ENCODE results near the gene CAAP1.
"Not testable (repeated sequence)": the region's sequence is repeated elsewhere in the genome, so short reads cannot be mapped to it uniquely, and the experiment has no call there.

The CAAP1 gene, protein sequence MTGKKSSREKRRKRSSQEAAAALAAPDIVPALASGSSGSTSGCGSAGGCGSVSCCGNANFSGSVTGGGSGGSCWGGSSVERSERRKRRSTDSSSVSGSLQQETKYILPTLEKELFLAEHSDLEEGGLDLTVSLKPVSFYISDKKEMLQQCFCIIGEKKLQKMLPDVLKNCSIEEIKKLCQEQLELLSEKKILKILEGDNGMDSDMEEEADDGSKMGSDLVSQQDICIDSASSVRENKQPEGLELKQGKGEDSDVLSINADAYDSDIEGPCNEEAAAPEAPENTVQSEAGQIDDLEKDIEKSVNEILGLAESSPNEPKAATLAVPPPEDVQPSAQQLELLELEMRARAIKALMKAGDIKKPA

DNA sequence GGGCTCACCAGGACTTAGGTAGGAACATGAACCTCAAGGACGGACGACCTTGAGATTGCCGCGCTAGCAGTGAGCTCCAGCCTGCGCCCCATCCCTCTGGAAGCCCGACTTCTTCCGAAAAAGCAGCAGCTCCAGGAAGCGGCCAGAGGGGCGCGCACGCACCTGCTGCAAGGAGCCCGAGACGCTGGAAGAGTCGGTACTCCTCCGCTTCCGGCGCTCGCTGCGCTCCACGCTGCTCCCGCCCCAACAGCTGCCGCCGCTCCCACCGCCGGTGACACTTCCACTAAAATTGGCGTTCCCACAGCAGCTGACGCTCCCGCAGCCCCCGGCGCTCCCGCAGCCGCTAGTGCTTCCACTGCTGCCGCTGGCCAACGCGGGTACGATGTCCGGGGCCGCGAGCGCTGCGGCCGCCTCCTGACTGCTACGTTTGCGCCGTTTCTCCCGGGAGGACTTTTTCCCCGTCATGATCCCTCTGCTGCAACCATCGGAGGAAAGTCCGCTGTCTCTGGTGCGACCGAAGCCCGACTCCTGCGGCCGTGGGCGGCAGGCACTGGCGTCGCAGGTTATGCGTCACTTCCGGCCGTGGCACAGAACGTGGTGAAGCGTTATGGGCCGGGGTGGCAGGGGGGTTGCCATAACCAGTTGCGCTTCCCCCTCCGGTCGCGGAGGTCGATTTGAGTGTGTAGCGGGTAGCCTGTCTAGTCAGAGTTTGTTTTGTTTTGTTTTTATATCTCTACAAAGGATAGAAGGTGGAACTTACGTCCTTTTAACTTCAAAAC is at the start of gene CAAP1:
Gene CAAP1 (minus strand): TSS at position 552 of the 779 bp plus-strand sequence. CDS start 87 bp downstream, at position 465.
- DNase-seq, result peak; percentile 96 to 97

GRCh38 chr9:26940779-26941178 is 48.2 kb upstream of the CAAP1 start:
- DNase-seq, result no peak

DNA sequence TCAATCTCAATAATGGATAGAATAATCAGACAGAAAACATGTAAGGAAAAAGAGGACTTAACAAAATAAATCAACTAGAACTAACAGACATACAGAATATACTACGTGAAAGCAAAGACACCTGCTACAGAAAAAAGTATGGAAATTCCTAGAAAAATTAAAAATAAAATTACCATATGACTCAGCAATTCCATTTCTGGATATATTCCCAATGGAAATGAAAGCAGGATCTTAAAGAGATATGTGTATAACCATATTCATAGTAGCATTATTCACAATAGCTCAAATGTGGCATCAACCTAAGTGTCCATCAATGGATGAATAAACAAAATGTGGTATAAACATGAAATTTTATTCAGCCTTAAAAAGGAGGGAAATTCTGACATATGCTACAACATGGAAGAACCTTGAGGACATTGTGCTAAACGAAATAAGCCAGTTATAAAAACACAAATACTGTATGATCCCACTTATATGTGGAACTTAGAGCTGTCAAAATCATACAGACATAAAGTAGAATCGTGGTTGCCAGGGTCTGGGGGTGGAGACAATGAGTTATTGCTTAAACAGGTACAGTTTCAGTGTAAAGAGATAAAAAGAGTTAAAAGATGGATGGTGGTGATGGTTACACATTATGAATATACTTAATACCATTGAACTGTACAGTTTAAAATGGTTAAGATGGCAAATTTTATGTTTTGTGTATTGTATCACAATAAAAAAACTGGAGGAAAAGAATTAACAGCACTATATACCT is 47.5 kb upstream of the CAAP1 start:
- no peak for DNase-seq

DNA sequence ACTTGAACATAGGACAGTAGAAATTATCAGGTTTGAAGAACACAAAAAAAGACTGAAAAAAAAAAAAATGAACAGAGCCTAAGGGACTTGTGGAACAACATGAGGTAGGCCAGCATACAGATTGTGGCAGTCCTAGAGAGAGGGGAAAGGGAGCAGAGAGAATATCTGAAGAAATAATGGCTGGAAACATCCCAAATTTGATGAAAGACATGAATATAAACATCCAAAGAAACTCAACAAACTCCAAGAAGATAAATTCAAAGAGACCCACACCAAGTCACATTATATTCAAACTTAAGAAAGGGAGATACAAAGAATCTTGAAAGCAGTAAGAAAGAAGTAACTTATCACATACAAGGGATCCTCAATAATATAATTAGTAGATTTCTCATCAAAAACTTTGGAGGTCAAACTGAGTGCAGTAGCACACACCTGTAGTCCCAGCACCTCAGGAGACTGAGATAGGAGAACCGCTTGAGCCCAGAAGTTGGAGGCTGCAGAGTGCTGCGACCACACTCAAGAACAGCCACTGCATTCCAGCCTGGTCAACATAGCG is 45.3 kb upstream of the CAAP1 start:
- DNase-seq, result no peak

DNA sequence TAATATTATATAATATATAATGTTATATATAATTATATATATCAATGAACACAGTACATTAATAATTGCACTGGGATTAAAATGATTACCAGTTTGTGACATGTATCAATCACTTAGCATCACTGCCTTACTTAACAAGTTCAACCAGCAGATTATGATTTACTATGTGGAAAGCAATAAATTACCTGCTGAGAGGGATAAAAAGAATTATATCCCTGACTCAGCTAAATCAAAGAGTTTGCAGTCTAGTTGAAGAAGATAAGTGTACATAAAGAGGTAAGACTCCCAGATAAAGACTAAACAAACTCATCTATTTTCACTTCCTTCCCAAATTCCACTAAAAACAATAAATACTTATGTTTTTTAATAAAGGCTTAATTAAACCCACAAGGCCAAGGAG is 43.2 kb upstream of the CAAP1 start:
- DNase-seq, result no peak

DNA sequence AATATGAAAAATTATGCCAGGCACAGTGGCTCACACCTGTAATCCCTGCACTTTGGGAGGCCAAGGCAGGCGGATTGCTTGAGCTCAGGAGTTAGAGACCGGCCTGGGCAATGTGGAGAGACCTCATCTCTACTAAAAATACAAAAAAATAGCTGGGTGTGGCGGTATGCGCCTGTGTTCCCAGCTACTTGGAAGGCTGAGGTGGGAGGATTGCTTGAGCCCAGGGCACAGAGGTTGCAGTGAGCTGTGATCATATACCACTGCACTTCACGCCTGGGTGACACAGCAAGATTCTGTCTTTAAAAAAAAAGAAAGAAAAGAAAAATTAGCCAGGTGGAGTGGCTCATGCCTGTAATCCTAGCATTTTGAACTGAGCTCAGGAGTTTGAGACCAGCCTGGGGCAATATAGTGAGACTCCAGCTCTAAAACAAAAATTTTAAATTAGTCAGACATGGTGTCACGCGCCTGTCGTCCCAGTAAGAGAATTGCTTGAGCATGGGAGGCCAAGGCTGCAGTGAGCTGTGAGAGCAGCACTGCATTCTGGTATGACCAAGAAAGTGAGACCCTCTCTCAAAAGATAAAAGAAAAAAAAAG is 36.4 kb upstream of the CAAP1 start:
- DNase-seq, result no peak

GRCh38 chr9:26925609-26926008 is 33.0 kb upstream of the CAAP1 start:
- DNase-seq, result no peak

DNA sequence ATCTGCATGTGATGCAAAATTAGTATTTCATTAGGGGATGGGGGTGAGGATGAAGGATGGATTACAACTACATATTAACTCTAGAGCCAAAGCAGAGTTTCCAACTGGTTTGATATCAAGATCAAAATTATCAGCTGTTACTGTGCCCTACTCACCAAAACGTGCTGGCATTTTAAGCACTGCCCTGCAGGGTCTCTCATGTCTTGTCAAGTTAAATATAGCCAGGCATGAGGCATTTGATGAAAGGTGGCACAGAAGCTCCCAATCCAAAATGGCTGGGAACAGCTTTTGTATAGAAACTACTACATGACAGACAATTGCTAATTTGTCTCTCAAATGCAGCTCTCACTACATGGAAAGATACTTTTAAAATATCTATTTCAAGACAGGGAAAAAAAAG is 27.1 kb upstream of the CAAP1 start:
- no peak for DNase-seq

GRCh38 chr9:26913138-26913668 is 20.6 kb upstream of the CAAP1 start:
- DNase-seq, result no peak

- DNase-seq, result no peak
These were observed 12.1 kb upstream of the CAAP1 start for GRCh38 chr9:26904671-26905070.

DNA sequence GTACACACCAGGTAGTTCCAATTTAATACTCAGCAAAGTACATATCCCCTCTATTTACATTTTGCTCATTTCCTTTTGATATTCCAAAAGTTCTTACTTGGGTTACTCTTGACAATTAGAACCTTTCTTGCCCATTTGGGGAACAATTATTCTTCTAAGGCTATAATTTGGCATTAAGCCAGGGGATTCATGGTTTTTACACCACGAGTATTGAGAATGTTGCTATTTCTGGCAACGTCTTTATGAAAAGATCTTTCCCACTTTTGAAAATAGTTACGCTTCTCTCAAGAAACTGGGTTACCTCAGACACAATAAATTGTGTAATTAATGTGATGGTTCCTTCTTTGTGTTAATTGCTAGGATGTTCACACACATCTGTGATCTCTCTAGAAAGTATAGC is 11.5 kb upstream of the CAAP1 start:
- peak; percentile 3 for DNase-seq

DNA sequence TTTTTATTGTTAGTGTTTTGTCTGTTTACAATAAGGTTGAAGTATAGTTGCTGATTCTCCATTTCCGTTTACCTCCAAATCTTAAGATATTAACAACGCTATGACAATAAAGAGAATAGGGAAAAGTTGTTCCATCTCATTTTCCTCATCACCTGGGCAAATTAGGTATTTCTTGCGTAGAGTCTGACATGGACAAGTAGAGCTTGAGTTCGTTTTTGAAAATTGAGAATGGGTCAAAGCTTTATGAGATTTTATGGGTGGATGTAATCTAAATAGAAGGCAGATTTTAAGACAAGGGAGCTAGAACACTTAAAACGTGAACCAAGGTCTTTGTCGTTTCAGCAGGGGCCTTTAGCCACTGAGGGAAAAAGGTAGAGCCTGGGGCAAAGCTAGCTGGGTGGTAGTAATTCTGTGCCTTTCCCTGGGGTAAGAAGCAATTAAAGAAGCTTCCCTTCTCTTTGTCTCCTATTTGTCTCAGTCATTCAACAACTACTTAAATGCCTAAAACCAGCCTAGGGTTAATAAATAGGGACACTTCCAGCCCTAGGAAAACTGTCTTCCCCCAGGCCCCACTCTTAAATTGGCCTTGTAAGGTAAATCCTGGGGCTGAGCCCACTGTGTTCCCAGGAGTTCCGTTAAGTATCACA is 551 bp upstream of the CAAP1 start:
- no peak for DNase-seq

GRCh38 chr9:26891726-26892125 is 876 bp downstream of the CAAP1 start:
- DNase-seq, result peak in 1 of 2 donors; percentile 9

GRCh38 chr9:26888271-26888670 is 4.3 kb downstream of the CAAP1 start:
- DNase-seq, result no peak

DNA sequence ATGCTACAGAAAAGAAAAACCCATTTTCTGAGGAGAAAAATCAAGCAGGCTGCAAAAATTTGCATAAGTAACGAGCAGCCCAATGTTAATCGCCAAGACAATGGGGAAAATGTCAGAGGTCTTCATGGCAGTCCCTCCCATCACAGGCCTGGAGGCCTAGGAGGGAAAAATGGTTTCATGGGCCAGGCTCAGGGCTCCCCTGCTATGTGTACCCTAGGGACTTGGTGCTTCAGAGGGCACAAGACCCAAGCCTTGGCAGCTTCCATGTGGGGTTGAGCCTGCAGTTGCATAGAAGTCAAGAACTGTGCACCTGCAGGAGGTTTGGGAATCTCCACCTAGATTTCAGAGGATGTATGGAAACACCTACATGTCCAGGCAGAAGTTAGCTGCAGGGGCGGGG is 10.4 kb downstream of the CAAP1 start:
- no peak for DNase-seq

DNA sequence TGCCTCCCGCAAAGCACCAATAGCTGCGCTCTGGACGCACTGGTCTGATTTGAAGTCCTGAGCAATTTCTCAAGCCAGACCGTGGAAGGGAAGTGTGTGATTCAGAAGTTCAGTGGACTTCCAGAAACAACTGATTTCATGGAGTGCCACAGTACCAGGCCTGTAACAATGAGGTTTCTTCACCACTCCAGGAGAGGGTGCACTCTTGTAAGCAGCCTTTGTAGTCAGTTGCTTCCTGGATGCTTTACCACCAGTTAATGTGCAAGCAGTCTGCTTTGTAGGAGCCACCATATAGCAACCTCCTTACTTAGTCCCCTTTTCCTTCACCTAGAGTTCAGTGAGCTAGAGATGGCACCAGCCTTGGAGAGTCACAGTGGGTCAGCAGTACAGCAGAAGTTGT is 12.3 kb downstream of the CAAP1 start:
- DNase-seq, result no peak

GRCh38 chr9:26875155-26875554 is 17.4 kb downstream of the CAAP1 start:
- not testable (repeated sequence) for DNase-seq

DNA sequence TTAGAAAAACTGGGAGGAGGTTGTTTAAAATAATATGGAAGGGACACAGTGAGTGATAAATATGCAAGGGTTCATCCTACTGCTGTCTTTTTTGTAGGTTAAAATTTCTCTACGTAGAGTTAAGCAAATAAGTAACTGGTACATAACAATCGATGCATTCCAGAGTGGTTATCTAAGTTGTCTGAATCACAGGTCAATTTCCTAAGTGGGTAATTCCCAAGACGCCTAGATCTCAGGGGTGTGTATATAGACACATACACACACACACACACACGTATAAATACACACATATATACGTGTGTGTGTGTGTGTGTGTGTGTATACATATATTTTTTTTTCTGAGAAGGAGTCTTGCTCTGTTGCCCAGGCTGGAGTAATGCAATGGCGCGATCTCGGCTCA is 22.3 kb downstream of the CAAP1 start:
- DNase-seq, result no peak

GRCh38 chr9:26863074-26863473 is 29.5 kb downstream of the CAAP1 start:
- peak in 1 of 2 donors; percentile 14 for DNase-seq

DNA sequence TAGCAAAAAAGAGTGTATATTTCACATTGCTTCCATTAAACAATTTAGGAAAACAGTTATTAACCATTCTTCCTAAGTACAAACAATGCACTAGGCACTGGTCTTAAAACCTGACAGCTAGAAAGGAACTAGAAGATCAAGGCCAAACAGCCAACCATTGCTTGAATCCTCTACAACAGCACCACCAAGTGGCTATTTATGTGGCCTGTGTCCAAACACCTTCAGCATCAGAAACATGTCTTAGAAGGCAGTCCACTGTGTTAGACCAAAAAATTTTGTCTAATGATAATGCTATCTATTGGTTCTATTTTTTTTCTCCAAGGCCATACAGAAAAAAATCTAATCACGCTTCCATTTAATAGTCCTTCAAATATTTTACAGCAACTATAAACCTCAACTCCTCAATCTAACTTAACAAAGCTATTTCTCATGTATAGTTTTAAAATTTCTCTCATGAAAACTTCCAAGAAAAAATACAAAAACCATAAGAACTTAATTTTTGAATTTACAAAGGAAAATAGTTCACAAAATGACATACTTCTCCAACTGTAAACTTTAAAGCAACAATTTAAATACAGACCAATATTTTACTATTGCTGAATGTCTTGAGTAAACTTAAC is 36.1 kb downstream of the CAAP1 start:
- DNase-seq, result peak; percentile 56 to 65

- DNase-seq, result no peak
These were observed 41.6 kb downstream of the CAAP1 start for GRCh38 chr9:26850995-26851394.

Data from inflammatory macrophage treated with lipopolysaccharide for 1 hour (primary cell).